Measurements from ENCODE around the gene ERV3-1.
"Not testable (repeated sequence)": the region's sequence is repeated elsewhere in the genome, so short reads cannot be mapped to it uniquely, and the experiment has no call there.

The ERV3-1 gene

DNA sequence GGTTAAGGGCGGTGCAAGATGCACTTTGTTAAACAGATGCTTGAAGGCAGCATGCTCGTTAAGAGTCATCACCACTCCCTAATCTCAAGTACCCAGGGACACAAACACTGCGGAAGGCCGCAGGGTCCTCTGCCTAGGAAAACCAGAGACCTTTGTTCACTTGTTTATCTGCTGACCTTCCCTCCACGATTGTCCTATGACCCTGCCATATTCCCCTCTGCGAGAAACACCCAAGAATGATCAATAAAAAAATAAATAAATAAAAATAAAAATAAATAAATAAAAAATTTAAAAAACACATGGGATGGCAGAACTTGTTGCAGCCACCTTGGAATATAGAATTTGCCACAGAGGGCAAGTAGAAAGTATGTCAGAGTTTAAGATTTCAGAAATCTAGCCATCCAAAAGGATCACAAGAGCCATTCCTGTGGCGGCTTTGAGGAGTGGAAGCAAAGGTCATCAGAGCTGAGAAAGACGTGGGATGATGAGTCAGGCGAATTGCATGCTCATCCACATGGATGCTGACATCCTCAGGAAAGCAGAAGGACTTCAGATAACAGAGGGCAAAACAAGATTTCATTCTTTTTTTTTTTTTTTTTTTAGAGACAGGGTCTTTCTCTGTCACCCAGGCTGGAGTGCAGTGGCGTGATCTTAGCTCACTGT, 27.8 kb upstream of the ERV3-1 start:
- H3K27me3 ChIP-seq (ENCODE audit: control insufficient read depth, insufficient read depth, low read length); H3K4me1 ChIP-seq (ENCODE audit: control insufficient read depth, insufficient read depth, low read length); H3K4me3 ChIP-seq (ENCODE audit: low read depth, low read length); H3K36me3 ChIP-seq (ENCODE audit: control insufficient read depth, insufficient read depth, low read length); H3K9ac ChIP-seq (ENCODE audit: low read depth, low read length); H3K9me3 ChIP-seq (ENCODE audit: control insufficient read depth, insufficient read depth, low read length): not testable (repeated sequence)

DNA sequence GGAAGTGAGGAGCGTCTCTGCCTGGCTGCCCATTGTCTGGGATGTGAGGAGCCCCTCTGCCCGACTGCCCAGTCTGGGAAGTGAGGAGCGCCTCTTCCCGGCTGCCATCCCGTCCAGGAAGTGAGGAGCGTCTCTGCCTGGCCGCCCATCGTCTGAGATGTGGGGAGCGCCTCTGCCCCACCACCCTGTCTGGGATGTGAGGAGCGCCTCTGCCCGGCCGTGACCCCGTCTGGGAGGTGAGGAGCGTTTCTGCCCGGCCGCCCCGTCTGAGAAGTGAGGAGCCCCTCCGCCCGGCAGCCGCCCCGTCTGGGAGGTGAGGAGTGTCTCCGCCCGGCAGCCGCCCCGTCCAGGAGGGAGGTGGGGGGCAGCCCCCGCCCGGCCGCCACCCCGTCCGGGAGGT, 26.9 kb upstream of the ERV3-1 start:
- not testable (repeated sequence) for H3K9me3 ChIP-seq (ENCODE audit: control insufficient read depth, insufficient read depth, low read length); H3K36me3 ChIP-seq (ENCODE audit: control insufficient read depth, insufficient read depth, low read length); H3K27me3 ChIP-seq (ENCODE audit: control insufficient read depth, insufficient read depth, low read length); H3K4me1 ChIP-seq (ENCODE audit: control insufficient read depth, insufficient read depth, low read length); H3K4me3 ChIP-seq (ENCODE audit: low read depth, low read length); H3K9ac ChIP-seq (ENCODE audit: low read depth, low read length)

DNA sequence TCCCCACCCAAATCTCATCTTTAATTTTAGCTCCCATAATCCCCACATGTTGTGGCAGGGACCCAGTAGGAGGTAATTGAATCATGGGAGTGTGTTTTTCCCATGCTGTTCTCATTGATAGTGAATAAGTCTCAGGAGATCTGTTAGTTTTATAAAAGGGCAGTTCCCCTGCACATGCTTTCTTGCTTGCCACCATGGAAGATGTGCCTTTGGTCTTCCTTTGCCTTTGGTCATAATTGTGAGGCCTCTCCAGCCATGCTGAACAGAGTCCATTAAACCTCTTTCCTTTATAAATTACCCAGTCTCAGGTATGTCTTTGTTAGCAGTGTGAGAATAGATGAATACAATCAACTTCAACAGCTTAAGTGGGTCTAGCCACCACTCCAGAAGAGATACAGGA, 18.5 kb upstream of the ERV3-1 start:
- not testable (repeated sequence) for H3K9me3 ChIP-seq (ENCODE audit: control insufficient read depth, insufficient read depth, low read length); H3K36me3 ChIP-seq (ENCODE audit: control insufficient read depth, insufficient read depth, low read length); H3K27me3 ChIP-seq (ENCODE audit: control insufficient read depth, insufficient read depth, low read length); H3K4me1 ChIP-seq (ENCODE audit: control insufficient read depth, insufficient read depth, low read length); H3K9ac ChIP-seq (ENCODE audit: low read depth, low read length); H3K4me3 ChIP-seq (ENCODE audit: low read depth, low read length)

DNA sequence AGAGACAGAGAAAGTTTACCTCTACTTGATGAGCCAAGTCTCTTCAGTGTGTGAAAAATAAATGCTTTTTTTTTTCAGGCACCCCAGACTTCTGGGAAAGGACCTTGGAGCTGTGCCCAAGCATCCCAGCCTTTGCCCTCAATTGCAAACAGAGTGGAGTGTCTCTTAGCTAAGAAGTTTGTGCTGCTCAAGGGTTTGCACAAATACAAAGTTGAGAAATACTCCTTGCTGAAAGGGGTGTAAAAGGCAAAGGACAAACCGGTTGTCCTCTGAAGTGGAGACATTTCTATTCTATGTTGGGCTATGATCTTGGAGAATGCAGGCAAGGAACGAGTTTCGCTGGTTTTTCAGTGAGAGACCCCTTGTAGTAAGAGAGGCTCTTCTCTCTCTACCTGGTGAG, 14.5 kb upstream of the ERV3-1 start:
- H3K36me3 ChIP-seq (ENCODE audit: control insufficient read depth, insufficient read depth, low read length); H3K9me3 ChIP-seq (ENCODE audit: control insufficient read depth, insufficient read depth, low read length); H3K4me1 ChIP-seq (ENCODE audit: control insufficient read depth, insufficient read depth, low read length); H3K4me3 ChIP-seq (ENCODE audit: low read depth, low read length); H3K9ac ChIP-seq (ENCODE audit: low read depth, low read length); H3K27me3 ChIP-seq (ENCODE audit: control insufficient read depth, insufficient read depth, low read length): not testable (repeated sequence)

DNA sequence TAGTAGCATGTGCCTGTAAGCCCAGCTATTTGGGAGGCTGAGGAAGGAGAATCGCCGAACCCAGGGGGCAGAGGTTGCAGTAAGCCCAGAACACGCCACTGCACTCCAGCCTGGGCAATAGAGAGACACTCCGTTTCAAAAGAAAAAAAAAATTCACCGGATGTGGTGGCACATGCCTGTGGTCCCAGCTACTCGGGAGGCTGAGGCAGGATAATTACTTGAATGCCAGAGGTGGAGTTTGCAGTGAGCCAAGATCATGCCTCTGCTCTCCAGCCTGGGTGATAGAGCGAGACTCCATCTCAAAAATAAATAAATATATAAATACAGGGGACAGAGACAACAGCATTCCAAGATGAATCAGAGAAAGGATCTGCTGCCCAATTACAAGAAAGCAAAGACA, 3.4 kb upstream of the ERV3-1 start:
- not testable (repeated sequence) for H3K4me1 ChIP-seq (ENCODE audit: control insufficient read depth, insufficient read depth, low read length); H3K9ac ChIP-seq (ENCODE audit: low read depth, low read length); H3K36me3 ChIP-seq (ENCODE audit: control insufficient read depth, insufficient read depth, low read length); H3K4me3 ChIP-seq (ENCODE audit: low read depth, low read length); H3K27me3 ChIP-seq (ENCODE audit: control insufficient read depth, insufficient read depth, low read length); H3K9me3 ChIP-seq (ENCODE audit: control insufficient read depth, insufficient read depth, low read length)

DNA sequence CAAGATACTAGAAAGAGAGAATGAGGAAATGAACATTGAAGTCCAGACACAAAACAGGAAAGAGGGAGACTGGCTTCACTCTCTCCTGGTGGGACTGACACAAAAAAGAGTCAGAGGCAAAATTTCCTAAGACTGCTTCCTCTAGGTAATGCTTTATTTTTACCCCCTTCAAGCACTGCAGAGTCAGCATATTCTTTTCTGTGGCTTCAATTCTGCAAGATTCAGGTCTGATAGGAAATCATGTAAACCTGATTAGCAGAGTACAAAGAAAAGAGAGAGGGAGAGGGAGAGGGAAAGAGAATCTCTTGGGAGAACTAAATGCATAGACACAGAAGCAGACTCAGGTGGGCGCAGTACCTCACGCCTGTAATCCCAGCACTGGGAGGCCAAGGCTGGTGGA, 2.9 kb upstream of the ERV3-1 start:
- H3K9ac ChIP-seq (ENCODE audit: low read depth, low read length); H3K4me3 ChIP-seq (ENCODE audit: low read depth, low read length); H3K9me3 ChIP-seq (ENCODE audit: control insufficient read depth, insufficient read depth, low read length); H3K27me3 ChIP-seq (ENCODE audit: control insufficient read depth, insufficient read depth, low read length); H3K4me1 ChIP-seq (ENCODE audit: control insufficient read depth, insufficient read depth, low read length); H3K36me3 ChIP-seq (ENCODE audit: control insufficient read depth, insufficient read depth, low read length): not testable (repeated sequence)

DNA sequence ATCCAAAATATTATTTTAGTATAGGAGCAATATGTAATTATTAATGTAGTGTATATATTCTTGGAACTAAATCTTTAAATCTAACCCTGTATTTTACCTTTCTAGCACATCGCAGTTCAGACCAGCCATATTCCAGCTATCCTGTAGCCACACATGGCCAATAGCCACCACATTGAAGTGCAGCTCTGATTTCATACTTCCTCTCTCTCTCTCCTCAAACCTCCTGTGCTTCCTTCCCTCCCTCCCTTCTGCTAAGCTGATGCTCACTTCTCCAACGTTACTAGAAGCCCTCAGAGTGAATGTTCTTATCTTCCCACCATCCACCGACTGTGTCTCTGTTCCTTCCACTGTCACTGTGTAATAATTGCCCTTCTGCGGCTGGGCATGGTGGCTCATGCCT, 549 bp upstream of the ERV3-1 start:
- not testable (repeated sequence) for H3K4me1 ChIP-seq (ENCODE audit: control insufficient read depth, insufficient read depth, low read length); H3K27me3 ChIP-seq (ENCODE audit: control insufficient read depth, insufficient read depth, low read length); H3K9me3 ChIP-seq (ENCODE audit: control insufficient read depth, insufficient read depth, low read length); H3K36me3 ChIP-seq (ENCODE audit: control insufficient read depth, insufficient read depth, low read length); H3K9ac ChIP-seq (ENCODE audit: low read depth, low read length); H3K4me3 ChIP-seq (ENCODE audit: low read depth, low read length)

DNA sequence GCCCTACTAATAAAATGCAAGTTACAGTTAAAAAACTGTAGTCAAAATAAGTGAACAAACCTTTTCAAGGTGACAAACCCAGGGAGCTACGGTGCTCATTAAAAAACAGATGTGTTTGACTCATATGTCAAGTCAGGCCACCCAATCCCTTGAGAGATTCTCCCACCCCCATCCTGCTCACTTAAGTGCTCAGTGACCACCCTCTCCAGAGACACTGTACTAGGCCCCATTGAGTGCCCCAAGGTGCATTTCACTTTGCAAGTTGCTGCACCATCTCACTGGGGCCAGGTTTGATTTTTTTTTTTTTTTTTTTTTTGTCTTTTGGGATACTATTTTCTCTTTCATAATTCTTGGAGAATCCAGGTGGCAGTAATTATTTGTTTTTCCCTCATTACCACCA, 1.9 kb downstream of the ERV3-1 start:
- H3K27me3 ChIP-seq (ENCODE audit: control insufficient read depth, insufficient read depth, low read length), result no peaks in the 10 kb centered on the region
- no peak overlapping the region for H3K4me3 ChIP-seq (ENCODE audit: low read depth, low read length)
- no peak overlapping the region for H3K9ac ChIP-seq (ENCODE audit: low read depth, low read length)
- H3K36me3 ChIP-seq (ENCODE audit: control insufficient read depth, insufficient read depth, low read length), result no peaks in the 10 kb centered on the region
- no peaks in the 10 kb centered on the region for H3K9me3 ChIP-seq (ENCODE audit: control insufficient read depth, insufficient read depth, low read length)
- no peaks in the 10 kb centered on the region for H3K4me1 ChIP-seq (ENCODE audit: control insufficient read depth, insufficient read depth, low read length)

DNA sequence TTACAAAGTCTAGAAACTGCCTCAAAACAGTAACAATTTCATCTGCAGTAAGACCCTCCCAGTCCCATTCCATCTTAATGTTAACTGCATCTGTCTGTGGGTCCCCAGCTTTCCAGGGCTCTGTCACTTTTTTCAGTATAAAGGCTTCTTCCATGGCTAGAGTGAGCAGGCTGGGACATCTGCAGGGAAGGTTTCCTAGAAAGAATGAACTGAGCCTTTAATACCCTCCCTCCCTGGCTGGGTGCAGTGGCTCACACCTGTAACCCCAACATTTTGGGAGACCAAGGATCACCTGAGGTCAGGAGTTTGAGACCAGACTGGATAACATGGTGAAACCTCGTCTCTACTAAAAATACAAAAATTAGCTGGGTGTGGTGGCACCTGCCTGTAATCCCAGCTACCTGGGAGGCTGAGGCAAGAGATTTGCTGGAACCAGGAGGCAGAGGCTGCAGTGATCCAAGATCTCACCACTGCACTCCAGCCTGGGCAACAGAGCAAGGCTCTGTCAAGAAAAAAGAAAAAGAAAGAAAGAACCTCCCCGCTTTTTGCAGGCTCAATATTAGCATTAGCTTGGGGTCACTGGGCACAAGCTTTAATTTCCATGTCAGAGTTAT, 3.4 kb downstream of the ERV3-1 start:
- Histone ChIP-seq H3K9me3 (ENCODE audit: control insufficient read depth, insufficient read depth, low read length) (no peaks in the 10 kb centered on the region), H3K36me3 (ENCODE audit: control insufficient read depth, insufficient read depth, low read length) (peaks cover 6% of the 10 kb centered on the region), H3K27me3 (ENCODE audit: control insufficient read depth, insufficient read depth, low read length) (no peaks in the 10 kb centered on the region), H3K9ac (ENCODE audit: low read depth, low read length) (no peak overlapping the region), H3K4me3 (ENCODE audit: low read depth, low read length) (no peak overlapping the region), H3K4me1 (ENCODE audit: control insufficient read depth, insufficient read depth, low read length) (peaks cover 2% of the 10 kb centered on the region)

DNA sequence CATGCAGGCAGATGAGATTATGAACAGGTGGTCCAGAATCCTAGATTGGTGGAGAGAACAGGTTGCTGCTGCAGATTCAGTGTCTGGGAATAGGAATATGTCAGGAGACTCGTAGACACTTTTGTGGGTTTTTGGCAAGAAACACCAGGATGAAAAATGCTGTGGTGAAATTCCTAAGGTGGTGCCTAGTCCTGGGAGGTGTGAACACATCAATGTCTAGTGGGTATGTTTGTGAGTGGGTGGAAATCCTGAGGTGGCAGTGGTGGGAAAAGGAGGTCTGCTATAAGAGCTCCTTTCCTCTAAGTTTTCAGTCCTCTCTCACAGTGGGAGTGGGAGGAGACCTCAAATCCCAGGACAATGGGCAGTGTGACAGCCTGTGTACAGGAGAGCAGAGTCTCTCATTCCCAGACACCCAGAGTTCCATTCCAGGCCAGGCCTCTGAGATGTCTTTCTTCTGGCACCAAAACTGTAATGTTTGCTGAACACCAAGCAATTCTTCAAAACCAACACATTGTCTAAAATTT, 5.1 kb downstream of the ERV3-1 start:
- Histone ChIP-seq H3K4me3 (ENCODE audit: low read depth, low read length) (no peak overlapping the region), H3K4me1 (ENCODE audit: control insufficient read depth, insufficient read depth, low read length) (peaks cover 2% of the 10 kb centered on the region), H3K36me3 (ENCODE audit: control insufficient read depth, insufficient read depth, low read length) (peaks cover 6% of the 10 kb centered on the region), H3K27me3 (ENCODE audit: control insufficient read depth, insufficient read depth, low read length) (no peaks in the 10 kb centered on the region), H3K9ac (ENCODE audit: low read depth, low read length) (no peak overlapping the region), H3K9me3 (ENCODE audit: control insufficient read depth, insufficient read depth, low read length) (no peaks in the 10 kb centered on the region)

DNA sequence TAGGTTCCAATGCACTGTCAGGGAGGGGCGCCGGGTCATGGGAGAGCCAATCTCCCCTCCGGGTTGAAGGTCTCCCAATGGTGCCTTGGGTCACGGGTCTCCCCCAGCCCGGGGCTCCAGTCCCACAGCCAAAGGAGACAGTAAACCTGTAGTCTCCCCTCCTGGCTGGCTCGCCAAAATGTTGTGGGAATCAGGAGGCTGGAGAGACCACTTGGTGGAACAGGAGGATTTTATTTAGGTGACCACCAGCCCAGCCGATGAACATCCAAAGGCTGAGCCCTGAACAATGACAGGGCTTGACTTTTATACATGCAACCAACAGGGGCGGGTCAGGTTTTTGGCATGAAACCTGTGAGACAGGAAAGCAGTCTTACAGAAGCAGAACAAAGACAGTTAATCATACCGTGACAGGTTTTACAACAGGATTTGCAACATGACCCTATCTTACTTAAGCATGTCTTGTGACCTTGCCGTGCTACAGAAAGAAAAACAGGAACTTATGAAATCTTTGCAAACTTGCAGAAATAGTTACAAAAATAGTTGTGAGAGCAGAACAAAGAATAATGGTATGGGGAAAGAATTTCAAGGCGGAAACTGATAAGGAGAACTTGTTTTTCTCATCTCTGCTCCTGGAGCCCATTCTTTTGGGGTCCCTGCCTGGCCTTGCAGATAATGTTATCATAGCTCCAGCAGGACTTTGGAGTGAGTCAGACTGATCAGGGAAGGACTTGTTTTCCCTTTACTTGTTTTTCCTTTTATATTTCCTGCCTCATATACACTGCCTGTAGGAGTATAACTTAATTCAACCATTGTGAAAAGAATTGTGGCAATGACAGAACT, 7.1 kb downstream of the ERV3-1 start:
- no peaks in the 10 kb centered on the region for H3K9me3 ChIP-seq (ENCODE audit: control insufficient read depth, insufficient read depth, low read length)
- H3K4me1 ChIP-seq (ENCODE audit: control insufficient read depth, insufficient read depth, low read length), result peaks cover 2% of the 10 kb centered on the region
- no peak overlapping the region for H3K9ac ChIP-seq (ENCODE audit: low read depth, low read length)
- no peak overlapping the region for H3K4me3 ChIP-seq (ENCODE audit: low read depth, low read length)
- H3K36me3 ChIP-seq (ENCODE audit: control insufficient read depth, insufficient read depth, low read length), result peaks cover 6% of the 10 kb centered on the region
- no peaks in the 10 kb centered on the region for H3K27me3 ChIP-seq (ENCODE audit: control insufficient read depth, insufficient read depth, low read length)

DNA sequence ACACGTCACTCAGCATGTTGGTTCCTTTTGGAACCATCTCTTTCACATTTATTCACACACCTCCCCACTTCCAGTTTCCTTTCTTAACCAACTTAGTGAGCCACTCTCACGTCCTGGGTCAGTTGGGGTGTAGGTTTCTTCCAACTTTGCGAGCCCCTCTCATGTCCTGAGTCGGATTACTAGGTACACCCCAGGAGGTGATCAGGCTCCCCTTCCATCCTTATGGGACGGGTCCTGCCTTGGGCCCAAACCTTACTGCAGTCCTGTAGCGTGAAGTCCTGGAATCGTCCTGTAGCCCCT, 7.7 kb downstream of the ERV3-1 start:
- H3K4me1 ChIP-seq (ENCODE audit: control insufficient read depth, insufficient read depth, low read length), result peaks cover 2% of the 10 kb centered on the region
- no peak overlapping the region for H3K4me3 ChIP-seq (ENCODE audit: low read depth, low read length)
- peaks cover 6% of the 10 kb centered on the region for H3K36me3 ChIP-seq (ENCODE audit: control insufficient read depth, insufficient read depth, low read length)
- H3K27me3 ChIP-seq (ENCODE audit: control insufficient read depth, insufficient read depth, low read length), result no peaks in the 10 kb centered on the region
- H3K9me3 ChIP-seq (ENCODE audit: control insufficient read depth, insufficient read depth, low read length), result peaks cover 2% of the 10 kb centered on the region
- H3K9ac ChIP-seq (ENCODE audit: low read depth, low read length), result no peak overlapping the region

All from iPS-15b (cell line).